Esophagus muscularis mucosa (tissue), 4 donors: ENCODE data around the gene ANGPT4. TPM values are rescaled to one million over a fixed set of nuclear protein-coding genes. Genes with fewer than 3 reads are reported as not detected.

ENCODE experiments used
- DNase-seq: peaks from one replicate; pipeline ENCODE4 v3.0.0-alpha.2; 2017; ENCODE audit errors: extremely low spot score
- H3K27ac ChIP-seq, 4 donors: fragments of 200-600 bp; sonication (generic); replicated peaks in 1 of 4; 1 replicate in 3 of 4; 2 replicates in 1 of 4; pipeline ENCODE4 v1.5.1; 2016 to 2019; ENCODE audit warnings: mild to moderate bottlenecking in 1 of 4
- H3K27me3 ChIP-seq, 4 donors: fragments of 200-600 bp; sonication (generic); one replicate each; pipeline versions ENCODE4 v1.5.1 to v1.6.0; 2016 to 2019
- H3K36me3 ChIP-seq, 4 donors: fragments of 200-600 bp; sonication (generic); one replicate each; pipeline ENCODE4 v1.5.1; 2016 to 2019
- H3K4me1 ChIP-seq, 4 donors: fragments of 200-600 bp; sonication (generic); one replicate each; pipeline ENCODE4 v1.5.1; 2016 to 2019
- H3K4me3 ChIP-seq, 4 donors: fragments of 200-600 bp; sonication (generic); 1 replicate in 2 of 4; 2 replicates in 2 of 4; pipeline ENCODE4 v1.5.1; 2016 to 2019; ENCODE audit warnings: mild to moderate bottlenecking in 4 of 4, moderate library complexity in 1 of 4
- H3K9me3 ChIP-seq, 4 donors: fragments of 200-600 bp; sonication (generic); 1 replicate in 3 of 4; 2 replicates in 1 of 4; pipeline ENCODE4 v1.5.1; 2016 to 2019
- CTCF ChIP-seq, 3 experiments: fragments of 200-600 bp in 2 of 3; fragments of 450-650 bp in 1 of 3; sonication (generic) in 2 of 3; IDR thresholded peaks; one replicate each; pipeline ENCODE4 v1.5.1; 2017 to 2019; ENCODE audit warnings: antibody characterized with exemption in 3 of 3, mild to moderate bottlenecking in 2 of 3, moderate library complexity in 1 of 3
- EP300 ChIP-seq: sonication (generic); formaldehyde crosslinking; IDR thresholded peaks from one replicate; pipeline ENCODE4 v1.6.1; 2017; ENCODE audit warnings: antibody characterized with exemption
- POLR2A ChIP-seq: fragments of 450-650 bp; IDR thresholded peaks from one replicate; pipeline ENCODE4 v1.6.1; 2017; ENCODE audit warnings: antibody characterized with exemption, moderate library complexity, mild to moderate bottlenecking, low read depth
- POLR2AphosphoS5 ChIP-seq, 2 donors: sonication (generic); formaldehyde crosslinking; IDR thresholded peaks; one replicate each; pipeline ENCODE4 v1.6.1; 2017; ENCODE audit warnings: antibody characterized with exemption in 2 of 2
- WGBS: methylation state at CpG from one replicate; pipeline ENCODE4 v1.1.5; 2018; 5-methylcytosine and 5-hydroxymethylcytosine counted together
- intact Hi-C: fragments of 100-400 bp; cut with DNase I; formaldehyde crosslinking; loops from one replicate; pipeline ENCODE4 v1.15.1; 2023
- total RNA-seq, 4 donors: library from RNA; depleted of rRNA; stranded (reverse); fragments of >200 nt; gene quantifications; one replicate each; pipeline versions ENCODE4 v1.1.0 to v1.2.1, GENCODE V29; 2016

Gene ANGPT4
- total RNA-seq, 4 donors from 2014 or later = under 0.01 to 0.46 (median 0.13) TPM; not detected in 1

DNA sequence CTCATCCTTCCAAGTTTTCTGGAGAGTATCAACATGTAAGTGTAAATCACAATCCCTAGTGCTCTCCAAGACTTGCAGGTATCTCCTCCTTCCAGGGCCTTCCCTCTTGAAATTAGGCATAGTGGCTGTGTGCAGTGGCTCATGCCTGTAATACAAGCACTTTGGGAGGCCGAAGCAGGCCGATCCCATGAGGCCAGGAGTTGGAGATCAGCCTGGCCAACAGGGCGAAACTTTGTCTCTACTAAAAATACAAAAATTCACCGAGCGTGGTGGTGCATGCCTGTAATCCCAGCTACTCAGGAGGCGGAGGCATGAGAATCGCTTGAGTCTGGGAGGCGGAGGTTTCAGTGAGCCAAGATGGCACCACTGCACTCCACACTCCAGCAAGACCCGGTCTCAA, 9.4 kb upstream of the ANGPT4 start:
- Histone ChIP-seq H3K27me3 (peaks cover 0 to 26% (median 0%) of the 10 kb centered on the region in 4 donors), H3K27ac (no peak overlapping the region), H3K4me3 (no peak overlapping the region), H3K4me1 (no peaks in the 10 kb centered on the region), H3K9me3 (no peaks in the 10 kb centered on the region), H3K36me3 (no peaks in the 10 kb centered on the region)
- TF ChIP-seq CTCF (IDR thresholded peaks at IDR 0.05) (no peak), EP300 (no peak), POLR2A (no peak), POLR2AphosphoS5 (IDR thresholded peaks at IDR 0.05) (no peak)
- intact Hi-C loops = no loop called here
- WGBS = 90% methylated on average over 9 of the region's 9 CpGs
- DNase-seq = no peak

GRCh38 chr20:924639-925038, 8.5 kb upstream of the ANGPT4 start:
- Histone ChIP-seq H3K27ac (no peak overlapping the region), H3K36me3 (no peaks in the 10 kb centered on the region), H3K9me3 (no peaks in the 10 kb centered on the region), H3K27me3 (peaks cover 0 to 26% (median 0%) of the 10 kb centered on the region in 4 donors), H3K4me3 (no peak overlapping the region), H3K4me1 (no peaks in the 10 kb centered on the region)
- DNase-seq = no peak
- no peak for TF ChIP-seq POLR2AphosphoS5 (IDR thresholded peaks at IDR 0.05)
- intact Hi-C loops = no loop called here

DNA sequence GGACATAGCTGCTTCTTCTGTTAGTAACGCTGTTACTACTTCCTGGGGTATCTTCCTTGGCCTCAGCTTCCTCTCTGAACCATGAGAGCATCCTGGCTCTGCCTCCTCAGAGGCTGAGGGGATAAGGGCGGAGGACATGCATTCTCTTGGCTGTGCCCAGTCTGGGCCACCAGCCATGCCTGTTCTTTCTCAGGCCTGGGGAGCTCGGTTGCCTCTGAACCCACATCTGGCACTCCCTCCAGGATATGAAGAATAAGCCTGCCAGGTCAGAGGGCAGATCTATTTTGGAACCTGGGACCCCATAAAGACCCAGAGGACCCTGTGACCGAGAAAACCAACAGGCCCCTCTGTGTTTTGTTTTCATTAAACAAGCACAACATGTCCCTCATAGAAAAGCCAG, 6.6 kb upstream of the ANGPT4 start:
- no peak overlapping the region for H3K27ac ChIP-seq
- no peaks in the 10 kb centered on the region for H3K4me1 ChIP-seq
- H3K27me3 ChIP-seq = peaks cover 0 to 26% (median 0%) of the 10 kb centered on the region in 4 donors
- no peaks in the 10 kb centered on the region for H3K36me3 ChIP-seq
- TF ChIP-seq EP300 (no peak), POLR2AphosphoS5 (IDR thresholded peaks at IDR 0.05) (no peak), POLR2A (no peak), CTCF (IDR thresholded peaks at IDR 0.05) (no peak)
- WGBS = 43% methylated on average over 4 of the region's 4 CpGs
- H3K4me3 ChIP-seq = no peak overlapping the region
- no peaks in the 10 kb centered on the region for H3K9me3 ChIP-seq
- intact Hi-C loops = no loop called here
- DNase-seq = no peak

GRCh38 chr20:921068-921467, 4.9 kb upstream of the ANGPT4 start:
- H3K27me3 ChIP-seq = peaks cover 0 to 33% (median 0%) of the 10 kb centered on the region in 4 donors
- no peak for DNase-seq
- H3K4me3 ChIP-seq = no peak overlapping the region
- no peaks in the 10 kb centered on the region for H3K9me3 ChIP-seq
- WGBS = 93% methylated on average over 5 of the region's 5 CpGs
- intact Hi-C loops = no loop called here
- TF ChIP-seq EP300 = no peak
- TF ChIP-seq POLR2A = no peak
- TF ChIP-seq POLR2AphosphoS5 (IDR thresholded peaks at IDR 0.05) = no peak
- no peak for TF ChIP-seq CTCF (IDR thresholded peaks at IDR 0.05)
- no peaks in the 10 kb centered on the region for H3K36me3 ChIP-seq
- H3K4me1 ChIP-seq = peaks cover 0 to 3% (median 0%) of the 10 kb centered on the region in 4 donors
- H3K27ac ChIP-seq = no peak overlapping the region

GRCh38 chr20:920311-920710, 4.2 kb upstream of the ANGPT4 start:
- H3K27ac ChIP-seq = no peak overlapping the region
- 83% methylated on average over 4 of the region's 4 CpGs for WGBS
- TF ChIP-seq POLR2AphosphoS5 (IDR thresholded peaks at IDR 0.05) (no peak), POLR2A (no peak), CTCF (IDR thresholded peaks at IDR 0.05) (no peak), EP300 (no peak)
- intact Hi-C loops = no loop called here
- H3K36me3 ChIP-seq = no peaks in the 10 kb centered on the region
- H3K4me1 ChIP-seq = peaks cover 0 to 5% (median 0%) of the 10 kb centered on the region in 4 donors
- H3K4me3 ChIP-seq = no peak overlapping the region
- peaks cover 0 to 34% (median 0%) of the 10 kb centered on the region in 4 donors for H3K27me3 ChIP-seq
- no peak for DNase-seq
- no peaks in the 10 kb centered on the region for H3K9me3 ChIP-seq
